ENCODE data around the gene ARNT2.

GRCh38 chr15:80558631-80559319 lies 154.6 kb downstream of the ARNT2 start:
- TF ChIP-seq CTCF (conservative IDR thresholded peaks at IDR 0.05; ENCODE audit: low read length), result no peak
- TF ChIP-seq EZH2phosphoT487 (IDR thresholded peaks at IDR 0.05; ENCODE audit: borderline replicate concordance, low read depth, low read length), result no peak

All from OCI-LY7 (cell line).